ENCODE data around the gene RPS15.
"Not testable (repeated sequence)": the region's sequence is repeated elsewhere in the genome, so short reads cannot be mapped to it uniquely, and the experiment has no call there.

RPS15 gene

DNA sequence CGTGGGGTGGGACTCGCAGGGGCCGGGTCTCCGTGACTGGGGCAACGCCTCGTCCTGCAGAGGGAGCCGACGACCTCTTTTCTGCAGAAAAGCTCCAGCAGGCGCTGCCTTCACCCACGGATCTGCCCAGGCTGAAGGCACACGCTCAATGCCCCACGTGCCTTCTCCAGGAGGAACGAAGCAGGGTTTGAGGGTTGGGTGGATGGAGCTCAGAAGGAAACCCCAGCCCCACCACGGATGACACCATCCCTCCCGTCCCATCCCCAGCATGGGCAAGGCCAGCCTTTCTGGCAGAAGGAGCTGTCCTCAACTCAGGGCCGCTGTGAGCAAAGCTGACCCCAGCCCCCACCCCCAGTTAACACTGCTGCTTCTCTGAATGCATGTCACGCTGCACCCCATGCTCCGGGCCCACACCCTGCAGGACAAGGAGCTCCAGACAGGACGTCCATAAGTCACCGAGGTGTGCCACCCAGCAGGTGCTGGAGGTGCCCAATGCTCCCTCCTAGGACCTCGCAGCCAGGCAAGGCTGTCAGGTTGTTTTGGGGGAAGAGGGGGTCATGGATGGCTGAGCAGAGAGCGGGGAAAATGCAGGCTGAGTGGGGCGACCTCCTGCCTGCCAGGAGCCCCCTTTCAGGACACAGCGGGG lies 33.4 kb downstream of the RPS15 start:
- H3K4me3 ChIP-seq (replicated peaks; ENCODE audit: low read depth, low read length) = no peak overlapping the region
- TF ChIP-seq CTCF (IDR thresholded peaks at IDR 0.05; ENCODE audit: low read length, missing control alignments) = no peak
- DNase-seq (ENCODE audit: low read depth) = no peak

- TF ChIP-seq CTCF (IDR thresholded peaks at IDR 0.05; ENCODE audit: low read length, missing control alignments) = no peak
- H3K4me3 ChIP-seq (replicated peaks; ENCODE audit: low read depth, low read length) = no peak overlapping the region
- no peak for DNase-seq (ENCODE audit: low read depth)
These were observed 34.3 kb downstream of the RPS15 start for GRCh38 chr19:1472231-1473084.

DNA sequence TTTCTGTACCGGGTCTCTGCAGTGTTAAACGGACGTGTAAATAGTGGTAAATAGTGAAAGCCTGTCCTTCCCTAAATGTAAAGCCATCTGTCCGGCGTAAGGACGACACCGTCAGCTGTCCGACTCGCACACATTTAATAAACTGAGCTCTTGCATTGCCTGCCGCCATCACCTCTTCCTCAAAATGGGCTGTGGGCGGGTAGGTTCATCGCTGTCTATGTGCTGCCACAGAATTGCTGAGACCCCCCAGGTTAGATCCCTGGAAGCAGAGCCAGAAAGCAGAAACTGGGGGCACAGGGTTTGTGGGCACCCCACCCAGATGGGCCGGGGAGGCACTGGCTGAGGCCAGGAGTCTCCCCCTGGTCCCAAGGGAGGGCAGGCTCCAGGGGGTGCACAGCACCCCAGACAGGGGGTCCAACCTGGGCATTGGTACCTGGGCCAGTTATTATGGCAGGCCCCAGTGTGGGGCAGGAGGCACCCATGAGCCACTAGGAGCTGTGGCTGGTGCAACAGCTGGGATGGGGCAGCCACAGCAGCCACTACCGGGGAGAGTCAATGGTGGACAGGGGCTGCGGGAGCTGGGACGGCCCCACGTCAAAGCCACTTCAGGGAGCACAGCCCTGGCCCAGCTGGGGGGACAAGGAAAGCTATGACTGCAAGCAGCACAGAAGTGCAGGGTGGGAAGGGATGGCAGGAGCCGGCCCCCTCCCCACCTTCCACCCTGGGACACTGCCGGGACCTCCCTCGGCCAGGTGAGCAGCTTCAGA lies 35.1 kb downstream of the RPS15 start:
- no peak overlapping the region for H3K4me3 ChIP-seq (replicated peaks; ENCODE audit: low read depth, low read length)
- no peak for DNase-seq (ENCODE audit: low read depth)
- no peak for TF ChIP-seq CTCF (IDR thresholded peaks at IDR 0.05; ENCODE audit: low read length, missing control alignments)

- no peak for DNase-seq (ENCODE audit: low read depth)
- H3K4me3 ChIP-seq (replicated peaks; ENCODE audit: low read depth, low read length) = no peak overlapping the region
- TF ChIP-seq CTCF (IDR thresholded peaks at IDR 0.05; ENCODE audit: low read length, missing control alignments) = no peak
These were observed 36.0 kb downstream of the RPS15 start for GRCh38 chr19:1474011-1474764.

DNA sequence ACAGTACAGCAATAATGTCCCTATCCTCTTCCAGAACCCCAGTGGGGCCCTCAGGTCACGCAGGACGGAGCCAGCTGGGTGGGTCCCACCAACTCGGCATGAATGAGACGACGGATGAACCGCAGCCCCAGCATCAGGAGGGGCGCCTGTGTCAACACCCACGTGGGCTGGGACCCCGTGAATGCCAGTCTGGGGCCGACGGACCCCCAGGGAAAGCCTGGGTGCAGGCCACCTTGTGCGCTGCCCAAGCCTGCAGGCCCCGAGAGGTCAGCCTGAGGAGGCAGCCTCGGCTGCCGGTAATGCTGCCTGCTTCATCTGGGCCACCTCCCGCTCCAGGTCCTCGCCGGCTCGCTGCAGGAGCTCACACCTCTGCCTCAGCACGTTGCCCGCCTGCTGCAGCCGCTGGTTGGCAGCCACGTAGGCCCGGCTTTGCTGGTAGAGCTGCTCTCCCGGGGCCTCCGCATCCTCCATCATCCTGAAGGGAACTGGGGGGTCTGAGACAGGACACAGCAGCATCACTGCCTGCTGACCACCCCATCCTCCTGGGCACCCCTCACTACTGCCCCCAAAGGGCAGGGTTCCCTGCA lies 36.7 kb downstream of the RPS15 start:
- no peak for DNase-seq (ENCODE audit: low read depth)
- no peak overlapping the region for H3K4me3 ChIP-seq (replicated peaks; ENCODE audit: low read depth, low read length)
- no peak for TF ChIP-seq CTCF (IDR thresholded peaks at IDR 0.05; ENCODE audit: low read length, missing control alignments)

- DNase-seq (ENCODE audit: low read depth) = no peak
- no peak overlapping the region for H3K4me3 ChIP-seq (replicated peaks; ENCODE audit: low read depth, low read length)
- TF ChIP-seq CTCF (IDR thresholded peaks at IDR 0.05; ENCODE audit: low read length, missing control alignments) = no peak
These were observed 37.7 kb downstream of the RPS15 start for GRCh38 chr19:1475751-1476437.

GRCh38 chr19:1477056-1477455 lies 38.9 kb downstream of the RPS15 start:
- DNase-seq (ENCODE audit: low read depth); H3K4me3 ChIP-seq (replicated peaks; ENCODE audit: low read depth, low read length): not testable (repeated sequence)

Data from fibroblast of pulmonary artery (primary cell).